ENCODE measurements around the gene INSM1.

DNA sequence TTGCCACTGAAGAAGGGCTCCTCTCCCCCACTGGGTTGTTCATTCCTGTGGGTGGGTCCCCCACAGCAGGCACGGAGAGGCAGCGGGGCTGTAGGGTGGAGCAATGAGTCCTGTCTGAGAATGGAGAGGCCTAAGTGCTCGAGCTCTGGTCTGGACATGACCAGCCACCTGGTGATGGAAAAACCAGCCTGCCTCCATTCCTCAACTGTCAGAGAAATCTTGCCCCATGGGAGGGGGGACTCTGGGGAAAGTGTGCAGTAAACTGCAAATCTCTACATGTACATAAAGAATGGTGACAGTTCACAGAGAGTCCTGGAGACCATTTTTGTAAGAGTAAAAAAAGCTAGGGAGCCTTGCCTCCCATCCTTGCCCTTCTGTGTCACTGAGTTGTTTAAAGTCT, 34.1 kb downstream of the INSM1 start:
- TF ChIP-seq, protein P1, sequence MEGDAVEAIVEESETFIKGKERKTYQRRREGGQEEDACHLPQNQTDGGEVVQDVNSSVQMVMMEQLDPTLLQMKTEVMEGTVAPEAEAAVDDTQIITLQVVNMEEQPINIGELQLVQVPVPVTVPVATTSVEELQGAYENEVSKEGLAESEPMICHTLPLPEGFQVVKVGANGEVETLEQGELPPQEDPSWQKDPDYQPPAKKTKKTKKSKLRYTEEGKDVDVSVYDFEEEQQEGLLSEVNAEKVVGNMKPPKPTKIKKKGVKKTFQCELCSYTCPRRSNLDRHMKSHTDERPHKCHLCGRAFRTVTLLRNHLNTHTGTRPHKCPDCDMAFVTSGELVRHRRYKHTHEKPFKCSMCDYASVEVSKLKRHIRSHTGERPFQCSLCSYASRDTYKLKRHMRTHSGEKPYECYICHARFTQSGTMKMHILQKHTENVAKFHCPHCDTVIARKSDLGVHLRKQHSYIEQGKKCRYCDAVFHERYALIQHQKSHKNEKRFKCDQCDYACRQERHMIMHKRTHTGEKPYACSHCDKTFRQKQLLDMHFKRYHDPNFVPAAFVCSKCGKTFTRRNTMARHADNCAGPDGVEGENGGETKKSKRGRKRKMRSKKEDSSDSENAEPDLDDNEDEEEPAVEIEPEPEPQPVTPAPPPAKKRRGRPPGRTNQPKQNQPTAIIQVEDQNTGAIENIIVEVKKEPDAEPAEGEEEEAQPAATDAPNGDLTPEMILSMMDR (IDR thresholded peaks at IDR 0.05 in 2 of 3, conservative IDR thresholded peaks at IDR 0.05 in 1 of 3; ENCODE audit: borderline replicate concordance in 1 of 3, insufficient read depth in 1 of 3, low read depth in 2 of 3, low read length in 2 of 3) = no peak
- no peak for TF ChIP-seq POLR2AphosphoS5 (IDR thresholded peaks at IDR 0.05; ENCODE audit: low read depth, low read length)
- TF ChIP-seq CEBPB (IDR thresholded peaks at IDR 0.05; ENCODE audit: low read depth) = no peak
- TF ChIP-seq, protein P2, sequence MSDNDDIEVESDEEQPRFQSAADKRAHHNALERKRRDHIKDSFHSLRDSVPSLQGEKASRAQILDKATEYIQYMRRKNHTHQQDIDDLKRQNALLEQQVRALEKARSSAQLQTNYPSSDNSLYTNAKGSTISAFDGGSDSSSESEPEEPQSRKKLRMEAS (IDR thresholded peaks at IDR 0.05) = no peak
- no peak for TF ChIP-seq ZFX (IDR thresholded peaks at IDR 0.05)
- no peak for TF ChIP-seq SRF (IDR thresholded peaks at IDR 0.05; ENCODE audit: low read depth)
- TF ChIP-seq ELF1 (IDR thresholded peaks at IDR 0.05; ENCODE audit: borderline replicate concordance, low read depth) = no peak
- TF ChIP-seq JUND (IDR thresholded peaks at IDR 0.05) = no peak
- TF ChIP-seq, protein P3, sequence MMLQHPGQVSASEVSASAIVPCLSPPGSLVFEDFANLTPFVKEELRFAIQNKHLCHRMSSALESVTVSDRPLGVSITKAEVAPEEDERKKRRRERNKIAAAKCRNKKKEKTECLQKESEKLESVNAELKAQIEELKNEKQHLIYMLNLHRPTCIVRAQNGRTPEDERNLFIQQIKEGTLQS (IDR thresholded peaks at IDR 0.05) = no peak
